IPS-18a (cell line): ENCODE data around the gene PNPLA2.
A peak's percentile ranks its signal among the peaks of the same experiment; 100 is the strongest.

Experiments
- H3K27ac ChIP-seq: one replicate; pipeline ENCODE4 v1.5.1; 2013; ENCODE audit warnings: low read length
- H3K27me3 ChIP-seq: one replicate; pipeline ENCODE4 v1.6.1; 2013; ENCODE audit warnings: mild to moderate bottlenecking, low read length; ENCODE audit not compliant: control insufficient read depth, insufficient read depth
- H3K36me3 ChIP-seq: one replicate; pipeline ENCODE4 v1.6.1; 2013; ENCODE audit warnings: low read depth, low read length; ENCODE audit not compliant: control insufficient read depth
- H3K4me1 ChIP-seq: one replicate; pipeline ENCODE4 v1.6.1; 2013; ENCODE audit warnings: low read depth, low read length; ENCODE audit not compliant: control insufficient read depth
- H3K4me3 ChIP-seq: one replicate; pipeline ENCODE4 v1.5.1; 2013; ENCODE audit warnings: low read length
- H3K9ac ChIP-seq: one replicate; pipeline ENCODE4 v1.6.1; 2013; ENCODE audit warnings: mild to moderate bottlenecking, low read length, moderate library complexity
- H3K9me3 ChIP-seq: one replicate; pipeline ENCODE4 v1.6.1; 2013; ENCODE audit warnings: low read depth, low read length; ENCODE audit not compliant: control insufficient read depth

The PNPLA2 gene

GRCh38 chr11:839280-839623, 20.5 kb downstream of the PNPLA2 start:
- Histone ChIP-seq H3K27me3 (peaks cover 7% of the 10 kb centered on the region), H3K36me3 (peaks cover 22% of the 10 kb centered on the region), H3K9ac (no peak overlapping the region), H3K9me3 (no peaks in the 10 kb centered on the region), H3K27ac (no peak overlapping the region), H3K4me1 (peaks cover 3% of the 10 kb centered on the region), H3K4me3 (no peak overlapping the region)

DNA sequence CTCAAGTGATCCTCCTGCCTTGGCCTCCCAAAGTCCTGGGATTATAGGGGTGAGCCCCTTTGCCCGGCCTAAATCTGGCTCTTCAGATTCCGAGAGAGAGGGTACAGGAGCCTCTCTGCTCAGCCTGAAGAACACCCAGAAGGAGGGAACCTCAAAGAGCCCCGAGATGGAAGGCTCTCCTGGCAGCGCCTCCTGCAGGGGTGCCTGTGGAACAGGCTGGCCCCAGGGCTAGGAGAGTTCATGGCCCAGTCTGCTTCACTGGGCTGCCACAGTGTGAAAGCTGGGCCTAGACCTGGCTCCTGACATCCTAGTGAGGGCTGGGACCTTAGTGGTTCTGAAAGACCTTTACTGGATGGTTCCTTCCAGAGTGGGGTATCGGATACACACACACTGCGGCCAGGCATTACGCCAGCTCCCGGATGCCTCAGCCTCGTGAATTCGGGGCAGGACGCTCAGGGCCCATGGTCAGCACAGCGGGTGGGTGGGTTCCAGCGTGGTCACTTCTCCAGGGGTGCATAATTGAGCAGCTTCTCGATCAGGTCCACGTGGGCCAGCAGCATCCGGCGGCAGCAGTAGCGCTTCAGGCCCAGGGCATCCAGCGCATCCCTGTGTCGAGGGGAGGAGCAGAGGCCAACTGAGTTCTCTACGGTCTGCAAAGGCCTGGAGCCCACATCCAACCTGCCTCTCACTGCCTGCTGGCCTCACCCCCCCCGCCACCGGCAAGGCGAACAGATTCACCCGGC, 21.3 kb downstream of the PNPLA2 start:
- no peaks in the 10 kb centered on the region for H3K9me3 ChIP-seq
- peaks cover 8% of the 10 kb centered on the region for H3K4me1 ChIP-seq
- no peaks in the 10 kb centered on the region for H3K27me3 ChIP-seq
- no peak overlapping the region for H3K27ac ChIP-seq
- H3K4me3 ChIP-seq = no peak overlapping the region
- H3K9ac ChIP-seq = no peak overlapping the region
- H3K36me3 ChIP-seq = peaks cover 22% of the 10 kb centered on the region

GRCh38 chr11:841981-842369, 23.3 kb downstream of the PNPLA2 start:
- Histone ChIP-seq H3K27ac (no peak overlapping the region), H3K9ac (peak overlapping the region; percentile 85), H3K4me1 (peaks cover 13% of the 10 kb centered on the region), H3K36me3 (peaks cover 22% of the 10 kb centered on the region), H3K27me3 (peaks cover 4% of the 10 kb centered on the region), H3K4me3 (peak overlapping the region; percentile 89), H3K9me3 (no peaks in the 10 kb centered on the region)

DNA sequence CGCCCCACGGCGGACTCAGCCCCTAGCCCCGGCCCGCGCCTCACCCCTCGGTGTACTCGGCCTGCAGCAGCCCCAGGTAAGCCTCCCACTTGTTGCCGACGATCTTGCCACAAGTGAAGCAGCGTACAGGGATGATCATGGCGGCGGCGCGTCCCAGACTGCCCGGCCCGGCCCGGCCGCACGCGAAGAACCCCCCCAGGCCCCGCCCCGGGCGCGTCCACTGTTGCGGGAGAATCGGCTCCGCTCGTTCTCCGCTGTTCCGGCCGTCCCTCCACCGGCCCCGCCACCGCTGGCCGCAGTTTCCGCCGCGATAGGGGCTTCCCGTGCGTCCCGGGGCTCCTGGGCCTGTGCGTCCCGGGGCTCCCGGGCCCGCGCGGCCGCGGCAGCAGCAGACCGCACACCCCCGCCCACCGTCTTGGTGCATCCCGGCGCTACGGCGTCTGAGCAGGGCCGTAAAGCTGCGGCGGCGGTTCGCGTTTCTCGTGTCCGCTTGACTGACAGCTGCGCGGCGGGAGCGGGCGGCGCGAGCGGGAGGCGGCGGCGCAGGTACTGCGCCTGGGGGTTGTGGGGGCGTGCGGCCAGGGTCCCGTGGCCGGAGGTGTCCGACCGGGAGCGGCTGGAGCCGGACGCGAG, 23.8 kb downstream of the PNPLA2 start, which contains the start of the genes POLR2L and TSPAN4:
POLR2L (minus strand) TSS at position 160 of the 633 bp plus-strand sequence; CDS start at position 139, 21 bp downstream.
TSPAN4 (plus strand) TSS at position 483 of the 633 bp plus-strand sequence. CDS start 7,453 bp downstream, outside the sequence.
- H3K36me3 ChIP-seq = peaks cover 22% of the 10 kb centered on the region
- H3K9me3 ChIP-seq = no peaks in the 10 kb centered on the region
- H3K4me1 ChIP-seq = peaks cover 13% of the 10 kb centered on the region
- peak within 1 kb of the TSS; percentile 89 for H3K4me3 ChIP-seq
- H3K9ac ChIP-seq = peak within 1 kb of the TSS; percentile 85
- H3K27me3 ChIP-seq = peaks cover 4% of the 10 kb centered on the region
- peak within 1 kb of the TSS; percentile 91 for H3K27ac ChIP-seq

DNA sequence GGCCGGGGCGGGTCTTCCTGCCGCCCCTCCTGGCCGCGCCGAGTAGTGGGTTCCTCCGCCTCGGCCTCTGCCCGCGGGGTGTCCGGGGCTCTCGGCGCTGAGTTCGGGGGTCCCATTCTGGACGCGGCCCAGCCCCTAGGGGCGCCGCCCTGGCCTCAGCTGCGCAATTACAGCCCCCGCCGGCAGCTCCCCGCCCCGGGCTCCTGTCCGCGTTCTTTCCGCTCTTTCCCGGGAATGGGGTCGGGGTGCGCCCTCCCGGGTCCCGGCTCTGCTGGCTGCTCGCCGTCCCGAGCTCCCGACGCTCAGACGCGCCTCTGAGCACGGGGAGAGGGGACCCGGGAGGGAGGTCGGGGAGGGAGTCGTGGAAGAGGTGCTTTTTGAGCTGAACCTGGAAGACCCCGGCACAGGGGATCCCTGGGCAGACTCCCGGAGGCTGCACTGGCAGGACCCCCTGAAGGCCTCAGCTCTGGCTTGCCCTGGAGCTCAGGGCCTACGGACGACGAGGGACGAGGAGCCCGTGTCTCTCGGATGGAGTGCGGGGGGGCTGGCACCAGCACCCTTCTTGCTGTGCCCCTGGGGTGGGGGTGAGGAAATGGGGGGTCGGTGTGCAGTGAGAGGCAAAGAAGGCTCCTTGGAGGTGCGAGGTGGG, 24.5 kb downstream of the PNPLA2 start:
- peaks cover 22% of the 10 kb centered on the region for H3K36me3 ChIP-seq
- peaks cover 4% of the 10 kb centered on the region for H3K27me3 ChIP-seq
- no peak overlapping the region for H3K27ac ChIP-seq
- H3K9ac ChIP-seq = peak overlapping the region; percentile 45
- H3K4me1 ChIP-seq = peaks cover 13% of the 10 kb centered on the region
- H3K4me3 ChIP-seq = peak overlapping the region; percentile 89
- H3K9me3 ChIP-seq = no peaks in the 10 kb centered on the region

DNA sequence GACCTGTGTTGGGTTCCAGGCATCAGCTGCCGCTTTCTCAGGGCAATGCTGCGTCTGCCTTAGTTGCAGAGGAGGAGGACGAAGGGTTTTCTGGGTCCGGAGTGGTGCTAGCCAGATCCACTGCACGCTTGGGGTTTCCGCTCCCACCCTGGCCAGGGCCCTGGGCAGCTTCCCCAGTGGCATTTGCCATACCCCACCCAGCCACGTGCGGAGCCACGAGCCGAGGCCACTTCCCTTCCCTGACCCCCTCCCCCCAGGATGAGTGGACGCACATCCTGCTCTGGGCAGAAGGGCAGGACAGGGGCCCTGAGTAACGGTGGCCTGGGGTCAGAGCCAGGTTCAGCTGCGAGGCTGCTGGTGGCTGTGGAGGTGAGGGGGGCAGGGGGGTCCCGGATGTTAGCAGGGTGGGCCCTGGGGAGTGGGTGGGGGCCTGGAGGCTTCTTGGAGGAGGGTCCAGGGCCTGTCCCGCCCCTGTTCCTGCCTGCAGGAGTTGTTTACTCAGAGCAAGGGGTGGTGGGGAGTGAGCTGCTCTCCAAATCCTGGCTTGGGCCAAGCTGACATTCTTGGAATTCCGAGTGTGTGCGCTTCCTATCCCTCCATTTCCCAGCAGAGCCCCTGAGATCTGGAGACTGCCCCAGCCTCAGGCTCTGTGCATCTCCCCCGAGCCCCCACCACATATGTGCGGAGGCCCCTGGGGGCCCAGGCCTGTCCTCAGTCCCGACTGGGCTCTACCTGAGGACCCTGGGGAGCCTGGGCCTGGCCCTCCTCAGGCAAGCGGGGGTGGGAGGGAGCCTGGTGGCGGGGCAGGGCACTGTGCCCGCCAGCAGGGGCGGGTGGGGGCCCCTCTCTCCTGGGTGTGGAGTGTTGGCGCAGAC, 25.3 kb downstream of the PNPLA2 start:
- peaks cover 20% of the 10 kb centered on the region for H3K4me1 ChIP-seq
- H3K9me3 ChIP-seq = no peaks in the 10 kb centered on the region
- H3K27ac ChIP-seq = no peak overlapping the region
- peaks cover 16% of the 10 kb centered on the region for H3K36me3 ChIP-seq
- H3K9ac ChIP-seq = peak overlapping the region; percentile 27
- peak overlapping the region; percentile 89 for H3K4me3 ChIP-seq
- H3K27me3 ChIP-seq = peaks cover 13% of the 10 kb centered on the region

GRCh38 chr11:844693-845644, 26.3 kb downstream of the PNPLA2 start:
- H3K4me3 ChIP-seq = peak overlapping the region; percentile 89
- peaks cover 22% of the 10 kb centered on the region for H3K4me1 ChIP-seq
- H3K27ac ChIP-seq = no peak overlapping the region

GRCh38 chr11:845872-846495, 27.3 kb downstream of the PNPLA2 start:
- H3K27me3 ChIP-seq = peaks cover 24% of the 10 kb centered on the region
- H3K27ac ChIP-seq = no peak overlapping the region
- H3K9me3 ChIP-seq = no peaks in the 10 kb centered on the region
- no peaks in the 10 kb centered on the region for H3K36me3 ChIP-seq
- no peak overlapping the region for H3K4me3 ChIP-seq
- H3K9ac ChIP-seq = no peak overlapping the region
- peaks cover 22% of the 10 kb centered on the region for H3K4me1 ChIP-seq

More at GRCh38 chr11:844693-845644, 26.3 kb downstream of the PNPLA2 start:
- Histone ChIP-seq H3K27me3 (peaks cover 14% of the 10 kb centered on the region), H3K36me3 (peaks cover 7% of the 10 kb centered on the region), H3K9ac (peak overlapping the region; percentile 27), H3K9me3 (no peaks in the 10 kb centered on the region)

GRCh38 chr11:846496-847098, 27.9 kb downstream of the PNPLA2 start:
- no peaks in the 10 kb centered on the region for H3K9me3 ChIP-seq
- no peak overlapping the region for H3K9ac ChIP-seq
- H3K36me3 ChIP-seq = no peaks in the 10 kb centered on the region
- peaks cover 22% of the 10 kb centered on the region for H3K4me1 ChIP-seq
- no peak overlapping the region for H3K4me3 ChIP-seq
- peaks cover 24% of the 10 kb centered on the region for H3K27me3 ChIP-seq
- H3K27ac ChIP-seq = no peak overlapping the region

DNA sequence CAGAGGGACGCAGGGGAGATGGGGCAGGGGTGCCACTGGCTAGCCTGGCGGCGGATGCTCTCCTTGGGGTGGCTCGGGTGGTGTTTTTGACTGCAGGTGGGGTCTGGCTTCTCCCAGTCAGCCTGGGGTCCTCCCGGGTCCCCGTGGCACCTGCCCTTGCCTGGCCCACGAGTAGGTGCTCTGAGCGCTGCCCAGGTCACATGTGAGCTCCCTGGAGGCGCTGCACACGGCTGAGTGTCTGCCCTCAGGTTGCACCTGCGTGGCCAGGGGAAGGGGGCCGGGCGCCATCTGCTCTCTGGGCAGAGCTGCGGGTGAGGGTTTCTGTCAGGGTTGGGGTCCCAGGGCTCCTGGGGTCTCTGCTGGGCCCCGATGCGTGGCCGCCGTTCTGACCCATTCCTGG, 29.2 kb downstream of the PNPLA2 start:
- no peak overlapping the region for H3K4me3 ChIP-seq

More for the DNA sequence above, 29.2 kb downstream of the PNPLA2 start:
- H3K27ac ChIP-seq = no peak overlapping the region
- H3K27me3 ChIP-seq = peaks cover 24% of the 10 kb centered on the region
- H3K36me3 ChIP-seq = no peaks in the 10 kb centered on the region
- H3K4me1 ChIP-seq = peaks cover 22% of the 10 kb centered on the region
- no peaks in the 10 kb centered on the region for H3K9me3 ChIP-seq
- H3K9ac ChIP-seq = no peak overlapping the region
